Inferior parietal cortex (tissue), 1 donor: Measurements from ENCODE around the gene DMRT1.

Source experiments
- DNase-seq: peaks from one replicate; pipeline ENCODE4 v3.0.0-alpha.2; 2016; ENCODE audit errors: extremely low spot score

Gene DMRT1

DNA sequence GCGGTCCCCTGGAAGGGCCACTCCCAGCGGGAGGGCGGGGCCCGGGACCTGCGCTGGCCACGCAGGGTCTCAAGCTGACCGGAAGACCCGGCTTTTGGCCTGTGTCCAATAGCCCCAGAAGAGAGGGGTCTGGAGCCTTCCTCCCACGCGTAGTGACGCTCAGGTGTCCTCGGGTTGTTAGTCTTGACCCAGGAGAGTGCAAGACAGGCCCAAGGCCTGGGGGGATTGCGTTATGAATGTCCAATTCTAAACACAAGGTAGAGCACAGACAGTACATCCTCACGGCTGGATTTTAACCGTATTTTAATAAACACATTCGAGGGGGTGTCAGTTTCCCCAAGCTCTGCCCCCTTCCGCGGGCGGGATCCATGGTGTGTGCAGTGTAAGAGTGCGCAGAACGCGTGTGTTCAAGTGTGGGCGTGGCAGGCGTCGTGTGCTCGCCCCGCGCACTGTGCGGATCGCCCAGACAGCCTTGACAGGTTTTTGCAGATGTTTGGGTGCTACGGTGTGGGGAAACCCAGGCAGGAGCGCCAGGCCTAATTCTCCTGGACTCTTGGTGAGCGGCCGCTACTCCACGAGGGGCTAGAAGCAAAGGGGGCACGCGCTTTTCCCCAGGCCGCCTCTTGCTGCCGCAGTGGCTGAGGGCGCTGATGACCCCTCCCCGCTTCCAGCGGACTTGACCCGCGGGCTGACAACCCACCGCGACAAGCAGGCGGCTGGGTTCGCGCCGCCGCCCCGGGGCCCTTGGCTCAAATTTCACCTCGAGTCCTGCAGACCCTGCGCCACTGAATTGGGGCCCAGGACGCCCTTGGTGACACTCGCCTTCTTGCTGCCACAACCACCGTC lies 128.9 kb downstream of the DMRT1 start:
- DNase-seq = no peak

- no peak for DNase-seq
Measured at GRCh38 chr9:971901-972500, 130.5 kb downstream of the DMRT1 start.

DNA sequence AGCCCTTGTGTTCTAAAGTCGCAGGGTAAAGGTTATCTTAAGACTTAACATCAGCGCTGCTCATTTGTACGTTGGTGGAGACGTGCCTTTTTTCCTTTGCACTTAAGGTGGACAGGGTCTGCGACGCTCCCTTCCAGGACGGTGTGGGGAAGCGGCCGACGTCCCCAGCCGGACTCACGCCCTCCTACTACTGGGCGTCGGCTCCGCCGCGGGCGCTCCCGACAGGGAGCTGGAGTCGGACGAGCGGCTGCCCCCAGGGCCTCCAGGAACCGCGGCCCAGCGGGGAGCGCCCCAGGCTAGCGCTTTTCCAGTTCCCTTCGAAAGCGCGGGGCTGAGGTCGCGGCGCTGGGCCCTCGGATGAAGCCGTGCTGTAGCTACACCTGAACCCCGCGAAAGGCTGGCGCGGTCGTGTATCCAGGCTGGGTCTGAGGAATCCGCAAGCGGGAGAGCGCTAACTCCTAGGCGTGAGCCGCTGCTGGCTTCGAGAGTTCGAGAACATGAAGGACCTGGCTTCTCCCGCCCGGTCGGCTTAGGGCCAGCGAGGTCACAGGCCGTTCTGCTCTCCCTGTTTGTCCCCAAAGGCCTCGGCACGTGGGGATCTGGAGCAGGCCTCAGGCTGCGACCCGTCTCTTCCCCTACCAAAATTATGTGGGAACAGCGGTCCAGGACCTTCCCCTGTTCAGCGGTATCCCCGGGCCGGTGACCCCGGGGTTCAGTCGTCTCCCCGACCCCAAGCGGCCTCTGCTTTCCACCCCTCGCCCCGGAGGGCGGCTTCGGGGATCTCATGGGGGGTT lies 131.2 kb downstream of the DMRT1 start:
- no peak for DNase-seq

GRCh38 chr9:973295-973834 lies 131.9 kb downstream of the DMRT1 start:
- DNase-seq = no peak

DNA sequence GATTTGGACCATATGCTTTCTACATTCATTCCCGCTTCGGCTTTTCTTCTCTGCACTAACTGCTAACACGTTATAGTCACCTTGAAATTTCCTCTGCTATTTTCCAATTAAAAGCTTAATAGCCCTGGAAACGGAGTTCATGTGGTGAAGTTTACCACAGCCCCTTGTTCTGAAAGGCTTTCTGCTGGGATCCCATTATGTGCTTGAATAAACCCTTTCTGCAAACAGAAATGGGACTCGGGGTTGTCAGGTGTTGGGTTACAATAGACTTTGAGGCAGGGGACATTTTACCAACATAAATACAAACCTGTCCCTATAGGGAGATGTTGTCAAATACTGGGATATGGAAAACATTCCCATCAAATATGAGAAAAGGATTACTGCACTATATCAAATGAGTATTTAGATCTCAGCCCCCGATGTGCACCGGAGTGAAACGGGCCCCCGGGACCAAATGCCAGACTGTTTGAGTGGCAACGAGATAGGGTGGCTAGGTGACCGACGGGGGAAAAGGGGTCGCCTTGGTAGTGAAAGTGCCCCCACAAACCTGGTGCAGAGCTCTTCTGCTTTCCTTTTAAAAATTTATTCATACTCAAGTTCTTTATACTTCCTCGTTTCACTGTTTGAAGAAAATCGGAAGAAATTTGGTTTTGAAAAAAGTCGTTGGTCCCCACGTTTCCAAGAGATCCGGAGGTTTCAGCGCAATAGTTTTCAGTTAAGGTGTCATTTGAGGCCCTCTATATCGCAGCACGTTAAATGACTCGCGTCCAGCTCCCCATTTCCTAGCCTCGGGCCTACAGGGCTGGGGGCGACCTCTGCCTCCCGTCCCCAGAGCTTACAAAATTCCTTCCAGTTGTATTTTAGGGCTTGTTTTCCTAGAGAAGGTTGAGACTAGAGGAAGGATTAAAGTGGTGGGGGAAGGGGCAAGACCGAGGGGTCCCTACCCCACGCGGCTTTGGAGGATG lies 132.8 kb downstream of the DMRT1 start:
- DNase-seq = no peak

- DNase-seq = no peak
Measured at GRCh38 chr9:974996-975739, 133.7 kb downstream of the DMRT1 start.

DNA sequence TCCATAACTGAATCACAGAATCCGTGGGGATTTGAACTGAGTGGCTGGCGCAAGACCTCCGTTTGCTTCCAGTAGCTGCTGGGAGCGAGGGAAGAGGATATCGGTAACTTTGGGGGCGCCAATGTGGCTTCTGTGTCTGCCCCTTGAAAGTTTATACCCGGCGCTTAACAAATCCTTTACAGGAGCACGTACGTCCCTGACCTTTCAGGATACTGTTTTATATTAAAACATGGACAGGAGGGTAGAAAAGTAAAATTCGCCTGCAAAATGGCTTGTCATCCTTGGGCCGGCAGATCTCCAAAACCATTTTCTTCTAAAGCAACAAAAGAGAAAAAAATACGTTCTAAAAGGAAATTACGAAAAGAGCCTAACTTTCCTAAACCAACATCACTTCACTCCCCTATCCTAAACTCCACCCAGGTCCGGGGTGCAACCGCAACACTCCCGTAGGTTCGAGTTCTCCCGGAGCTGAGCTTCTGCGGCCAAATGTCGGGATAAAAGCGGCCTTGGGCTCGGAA lies 134.3 kb downstream of the DMRT1 start:
- no peak for DNase-seq

GRCh38 chr9:976258-976942 lies 134.9 kb downstream of the DMRT1 start, which contains the start of gene DMRT3:
DMRT3 (plus strand) TSS chr9:976655; CDS start chr9:977002, 347 bp downstream.
- DNase-seq = no peak

DNA sequence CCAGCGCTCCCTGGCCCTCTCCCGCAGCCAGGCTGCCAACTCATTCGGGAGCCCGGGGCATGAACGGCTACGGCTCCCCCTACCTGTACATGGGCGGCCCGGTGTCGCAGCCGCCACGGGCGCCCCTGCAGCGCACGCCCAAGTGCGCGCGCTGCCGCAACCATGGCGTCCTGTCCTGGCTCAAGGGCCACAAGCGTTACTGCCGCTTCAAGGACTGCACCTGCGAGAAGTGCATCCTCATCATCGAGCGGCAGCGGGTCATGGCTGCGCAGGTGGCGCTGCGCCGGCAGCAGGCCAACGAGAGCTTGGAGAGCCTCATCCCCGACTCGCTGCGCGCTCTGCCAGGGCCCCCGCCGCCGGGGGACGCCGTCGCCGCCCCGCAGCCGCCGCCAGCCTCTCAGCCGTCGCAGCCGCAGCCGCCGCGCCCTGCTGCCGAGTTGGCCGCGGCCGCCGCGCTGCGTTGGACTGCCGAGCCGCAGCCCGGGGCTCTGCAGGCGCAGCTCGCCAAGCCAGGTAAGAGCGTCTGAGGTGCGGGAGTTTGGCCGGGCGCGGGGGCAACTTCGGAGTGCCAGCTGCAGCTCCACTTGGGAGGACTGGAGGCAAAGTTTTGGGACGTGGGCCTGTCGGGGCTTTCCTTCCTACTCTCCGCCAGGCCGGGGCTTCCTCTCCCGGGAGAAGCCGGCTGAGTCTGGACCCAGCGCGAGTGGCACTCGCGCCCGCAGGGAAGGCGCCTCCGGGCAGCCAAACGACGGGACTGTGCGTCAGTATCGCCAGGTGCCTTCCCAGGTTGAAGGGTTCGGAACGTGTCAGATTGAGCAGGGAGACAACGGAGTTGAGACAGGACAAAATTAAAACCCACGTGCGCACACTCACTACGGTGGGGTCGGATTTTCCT lies 135.7 kb downstream of the DMRT1 start:
- DNase-seq = no peak

GRCh38 chr9:977838-978830 lies 136.6 kb downstream of the DMRT1 start:
- DNase-seq = no peak

DNA sequence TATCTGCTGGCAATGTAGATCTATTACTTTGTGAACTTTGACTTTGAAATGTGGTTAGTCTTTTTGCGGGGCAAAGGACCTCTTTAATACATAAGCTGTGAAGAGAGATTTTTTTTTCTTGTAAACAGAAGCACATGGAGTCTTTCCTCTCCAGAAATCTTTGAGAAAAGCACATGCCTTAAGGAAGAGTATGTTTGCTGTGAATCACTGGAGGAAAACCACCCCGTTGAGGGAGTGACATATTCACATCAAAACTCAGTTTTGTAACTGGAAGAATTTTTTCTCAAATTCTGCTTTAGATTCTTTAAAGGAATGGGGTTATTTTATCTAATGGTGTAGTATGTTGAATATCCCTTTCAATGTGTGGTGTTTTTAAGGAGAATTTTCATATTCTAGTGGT lies 138.5 kb downstream of the DMRT1 start:
- no peak for DNase-seq

DNA sequence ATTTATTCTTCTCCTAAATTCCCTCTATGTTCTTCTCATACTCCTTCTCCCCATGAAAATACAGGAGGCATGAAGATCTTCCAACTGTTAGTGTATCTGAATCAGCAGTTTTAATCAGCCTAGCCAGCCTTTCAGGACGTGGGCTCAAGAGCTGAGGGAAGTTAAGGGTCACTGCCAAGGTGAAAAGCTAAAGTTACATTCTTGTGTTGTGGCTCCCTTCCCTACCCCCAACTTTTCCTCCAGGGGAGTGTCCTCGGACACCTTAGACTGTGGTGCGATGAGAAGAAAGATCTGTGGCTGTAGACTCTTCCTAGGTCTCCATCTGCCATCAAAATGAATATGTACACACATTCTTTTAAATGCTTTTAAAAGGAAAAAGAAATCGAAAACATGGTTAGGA lies 139.1 kb downstream of the DMRT1 start:
- no peak for DNase-seq

- DNase-seq = no peak
Measured at GRCh38 chr9:981491-981898, 140.0 kb downstream of the DMRT1 start.

DNA sequence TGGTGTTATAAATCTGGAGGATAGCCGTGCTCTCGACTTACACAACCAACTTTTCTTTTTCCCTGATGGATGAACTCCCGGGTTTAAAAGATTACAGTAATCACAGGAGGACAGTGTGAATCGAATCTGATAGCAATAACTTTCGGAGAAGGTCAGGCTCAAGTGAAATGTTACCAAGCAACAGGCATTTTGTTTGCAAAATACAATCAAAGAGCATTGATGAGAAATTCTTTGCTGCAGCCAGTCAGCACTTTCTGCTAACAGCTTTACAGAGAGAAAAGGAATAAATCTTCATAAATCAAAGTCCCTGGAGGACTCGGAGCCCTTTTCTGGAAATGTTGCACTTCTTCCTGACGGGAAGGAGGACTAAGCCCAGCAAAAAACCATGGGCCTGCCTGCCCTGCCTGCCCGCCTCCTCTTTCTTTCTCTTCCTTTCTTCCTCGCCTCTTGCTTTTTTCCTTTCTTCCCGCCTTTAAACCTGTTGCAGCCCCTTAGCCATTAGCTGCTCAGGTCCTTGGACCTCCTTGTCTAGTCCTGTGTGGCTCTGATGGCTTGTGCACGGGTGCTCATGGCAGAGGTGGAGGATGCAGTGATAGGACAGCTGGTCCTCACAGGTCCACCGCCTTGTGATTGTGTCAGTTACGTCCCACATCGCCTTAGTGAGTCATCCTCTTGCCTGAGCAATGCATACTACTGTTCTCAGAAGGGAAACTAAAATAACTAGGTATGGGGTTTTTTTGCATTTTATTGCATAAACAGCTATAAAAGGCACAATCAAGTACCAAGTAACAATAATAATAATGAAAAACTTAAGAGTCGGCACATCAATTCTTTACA lies 141.1 kb downstream of the DMRT1 start:
- DNase-seq = no peak

- no peak for DNase-seq
Measured at GRCh38 chr9:994005-994404, 152.5 kb downstream of the DMRT1 start.

- no peak for DNase-seq
Measured at GRCh38 chr9:995192-995591, 153.7 kb downstream of the DMRT1 start.
